NCI-H524 (cell line): Measurements from ENCODE around the gene PEX5.
"Not testable (repeated sequence)": the region's sequence is repeated elsewhere in the genome, so short reads cannot be mapped to it uniquely, and the experiment has no call there.

Source experiments
- DNase-seq, 2 experiments: peaks; one replicate each; lab custom pipeline; 2025; lab: John Stamatoyannopoulos, UW

PEX5 gene

GRCh38 chr12:7160183-7160582, 29.3 kb upstream of the PEX5 start:
- DNase-seq: no peak

- DNase-seq: no peak
Observed at GRCh38 chr12:7161327-7161726, 28.2 kb upstream of the PEX5 start.

- no peak for DNase-seq
Observed at GRCh38 chr12:7161811-7162210, 27.7 kb upstream of the PEX5 start.

GRCh38 chr12:7162691-7163114, 26.8 kb upstream of the PEX5 start:
- DNase-seq: peak in 1 of 2 experiments; percentile 25

GRCh38 chr12:7169951-7170350, 19.5 kb upstream of the PEX5 start:
- DNase-seq: no peak

DNA sequence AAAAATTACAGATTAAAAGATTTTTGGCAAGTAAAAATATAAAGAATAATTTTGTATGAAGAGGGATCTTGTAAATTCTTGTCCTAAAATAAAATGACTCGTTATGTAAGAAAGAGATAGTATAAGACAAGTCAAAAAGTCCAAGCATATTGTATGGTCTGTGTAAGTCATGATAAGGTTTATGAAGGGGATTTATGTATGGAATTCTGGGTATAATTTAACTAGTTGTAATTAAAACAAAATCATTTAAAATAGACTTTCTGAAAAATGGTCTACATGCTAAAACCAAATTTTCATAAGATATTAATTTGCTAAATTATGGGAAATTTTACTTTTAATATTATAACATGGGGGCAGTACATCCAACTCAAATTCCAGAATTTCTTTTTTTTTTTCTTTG, 17.6 kb upstream of the PEX5 start:
- DNase-seq: no peak

GRCh38 chr12:7175493-7175892, 14.0 kb upstream of the PEX5 start:
- DNase-seq: no peak

- DNase-seq: no peak
Observed at GRCh38 chr12:7176595-7176994, 12.9 kb upstream of the PEX5 start.

DNA sequence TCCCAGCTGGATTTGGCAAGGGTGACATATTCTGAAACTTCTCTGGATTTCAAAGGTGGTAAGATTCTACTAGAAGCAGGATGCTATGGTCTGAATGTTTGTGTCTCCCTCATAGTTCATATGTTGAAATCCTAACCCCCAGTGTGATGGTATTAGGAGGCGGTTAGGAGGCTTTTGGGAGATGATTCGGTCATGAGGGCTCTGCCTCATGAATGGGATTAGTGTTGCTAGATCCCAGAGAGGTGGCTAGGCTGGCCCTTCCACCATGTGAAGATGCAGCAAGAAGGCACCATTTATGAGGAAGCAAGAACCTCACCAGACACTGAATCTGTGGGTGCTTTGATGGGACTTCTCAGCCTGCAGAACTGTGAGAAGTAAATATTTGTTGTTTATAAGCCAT, 11.0 kb upstream of the PEX5 start:
- DNase-seq: no peak

DNA sequence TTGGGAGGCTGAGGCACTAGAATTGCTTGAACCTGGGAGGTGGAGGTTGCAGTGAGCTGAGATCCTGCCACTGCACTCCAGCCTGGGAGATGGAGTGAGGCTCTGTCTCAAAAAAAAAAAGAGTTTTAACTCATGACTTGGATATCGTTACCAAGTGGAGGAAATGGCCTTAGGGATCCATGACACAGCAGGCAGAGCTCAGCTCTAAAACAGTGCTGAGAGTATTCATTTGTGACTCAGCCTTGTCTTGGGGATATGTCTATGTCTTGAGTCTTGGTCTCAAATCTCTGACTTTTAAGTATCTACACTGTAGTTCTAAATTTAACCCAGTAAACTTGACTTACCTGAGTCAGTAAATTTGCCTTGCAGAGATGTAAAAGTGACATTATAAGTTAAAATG, 8.8 kb upstream of the PEX5 start:
- DNase-seq: no peak

GRCh38 chr12:7186058-7186457, 3.4 kb upstream of the PEX5 start:
- DNase-seq: not testable (repeated sequence)

GRCh38 chr12:7188562-7189397, 706 bp upstream of the PEX5 start:
- peak; percentile 27 to 67 for DNase-seq

DNA sequence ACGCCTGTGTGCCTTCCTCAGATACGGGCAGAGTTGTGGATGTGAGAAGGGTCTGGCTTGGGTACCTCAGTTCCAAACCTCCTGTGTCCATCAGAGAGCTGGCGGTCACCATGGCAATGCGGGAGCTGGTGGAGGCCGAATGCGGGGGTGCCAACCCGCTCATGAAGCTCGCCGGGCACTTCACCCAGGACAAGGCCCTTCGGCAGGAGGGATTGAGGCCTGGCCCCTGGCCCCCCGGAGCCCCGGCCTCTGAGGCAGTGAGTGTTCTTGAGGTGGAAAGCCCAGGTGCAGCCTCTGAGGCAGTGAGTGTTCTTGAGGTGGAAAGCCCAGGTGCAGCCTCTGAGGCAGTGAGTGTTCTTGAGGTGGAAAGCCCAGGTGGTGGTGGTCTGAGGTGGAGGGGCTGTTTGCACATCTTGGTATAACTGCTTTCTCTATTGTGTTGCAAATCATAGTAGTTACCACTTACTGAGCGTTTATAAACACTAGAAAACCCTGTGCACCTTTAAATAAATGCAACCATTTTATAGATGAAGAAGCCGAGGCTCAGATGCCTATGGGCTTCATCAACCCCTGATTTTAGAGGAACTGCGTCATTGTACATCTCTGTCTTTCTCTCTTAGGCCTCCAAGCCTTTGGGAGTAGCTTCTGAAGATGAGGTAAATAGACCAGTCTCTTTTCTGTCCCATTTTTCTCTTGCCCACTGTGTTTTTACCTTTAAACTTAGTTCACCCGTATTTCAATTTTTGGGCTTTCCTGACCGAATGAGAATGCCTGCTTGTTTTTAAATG, 976 bp downstream of the PEX5 start:
- DNase-seq: peak in 1 of 2 experiments; percentile 36

DNA sequence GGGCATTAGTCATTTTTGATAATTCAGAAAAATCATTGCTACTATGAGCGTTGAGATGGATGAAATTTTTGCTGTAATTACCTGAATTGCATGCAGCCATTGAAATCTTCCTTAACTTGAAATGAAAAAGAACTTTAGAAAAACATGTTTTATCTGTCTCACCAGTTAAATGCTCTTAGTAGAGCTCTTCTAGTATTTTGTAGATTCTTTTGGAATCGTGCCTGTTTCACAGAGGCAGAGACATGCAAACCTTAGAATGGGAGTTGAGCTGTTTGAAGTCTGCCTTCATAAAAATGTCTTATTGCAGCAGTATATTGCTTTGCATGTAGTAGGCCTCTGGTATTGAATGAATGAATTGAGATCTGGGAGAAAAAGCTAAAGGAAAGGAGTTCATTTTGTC, 4.2 kb downstream of the PEX5 start:
- DNase-seq: no peak

- peak in 1 of 2 experiments; percentile 6 for DNase-seq
Observed at GRCh38 chr12:7197841-7198240, 8.4 kb downstream of the PEX5 start.

DNA sequence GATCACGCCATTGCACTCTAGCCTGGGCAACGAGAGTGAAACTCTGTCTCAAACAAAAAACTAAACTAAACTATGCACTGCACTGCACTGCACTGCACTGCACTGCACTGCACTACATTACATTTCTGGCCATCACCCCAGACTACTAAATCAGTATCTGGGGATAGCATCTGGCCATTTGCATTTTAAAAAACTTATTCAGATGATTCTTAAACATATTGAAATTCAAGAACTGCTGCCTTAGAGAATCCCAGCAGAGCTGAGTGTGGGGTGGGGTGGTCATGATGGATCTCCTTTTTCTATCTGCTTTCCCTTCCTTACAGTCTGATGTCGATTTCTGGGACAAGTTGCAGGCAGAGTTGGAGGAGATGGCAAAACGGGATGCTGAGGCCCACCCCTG, 13.6 kb downstream of the PEX5 start:
- DNase-seq: no peak

DNA sequence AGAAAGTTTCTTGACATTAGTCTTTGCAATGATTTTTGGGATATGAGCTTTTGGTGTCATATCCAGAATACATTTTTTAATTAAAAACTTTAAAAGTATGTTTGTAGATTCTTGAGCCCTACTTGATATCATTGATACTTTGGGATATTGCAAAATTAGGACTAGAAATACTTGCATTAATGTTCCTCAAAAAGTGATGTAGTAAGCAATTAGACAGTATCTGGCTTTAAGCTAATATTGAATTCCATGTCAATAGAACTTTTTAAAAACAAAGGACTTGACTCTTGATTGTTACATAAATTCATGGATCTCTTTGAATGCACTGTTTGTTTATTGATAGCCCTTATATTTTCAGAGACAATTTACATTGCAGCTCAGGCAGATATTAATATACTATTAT, 15.6 kb downstream of the PEX5 start:
- DNase-seq: no peak

DNA sequence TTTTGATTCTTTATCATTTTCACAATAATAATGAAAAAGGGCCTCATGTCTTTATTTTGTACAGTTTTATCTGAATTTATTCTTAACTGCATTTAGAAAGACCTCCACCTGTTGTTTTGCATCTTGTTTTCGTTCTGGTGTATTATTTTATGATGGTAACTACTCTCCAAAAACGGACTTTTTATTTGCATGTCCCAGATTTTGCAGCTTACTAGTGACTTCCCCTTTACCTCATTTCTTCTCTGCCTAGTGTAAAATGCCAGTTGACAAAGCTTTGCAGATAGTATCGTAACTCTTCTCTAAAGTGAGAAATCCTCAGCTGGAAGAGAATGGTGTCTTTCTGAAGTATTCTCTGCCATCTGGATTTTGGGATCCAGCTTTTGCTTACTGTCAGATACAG, 17.2 kb downstream of the PEX5 start:
- no peak for DNase-seq

DNA sequence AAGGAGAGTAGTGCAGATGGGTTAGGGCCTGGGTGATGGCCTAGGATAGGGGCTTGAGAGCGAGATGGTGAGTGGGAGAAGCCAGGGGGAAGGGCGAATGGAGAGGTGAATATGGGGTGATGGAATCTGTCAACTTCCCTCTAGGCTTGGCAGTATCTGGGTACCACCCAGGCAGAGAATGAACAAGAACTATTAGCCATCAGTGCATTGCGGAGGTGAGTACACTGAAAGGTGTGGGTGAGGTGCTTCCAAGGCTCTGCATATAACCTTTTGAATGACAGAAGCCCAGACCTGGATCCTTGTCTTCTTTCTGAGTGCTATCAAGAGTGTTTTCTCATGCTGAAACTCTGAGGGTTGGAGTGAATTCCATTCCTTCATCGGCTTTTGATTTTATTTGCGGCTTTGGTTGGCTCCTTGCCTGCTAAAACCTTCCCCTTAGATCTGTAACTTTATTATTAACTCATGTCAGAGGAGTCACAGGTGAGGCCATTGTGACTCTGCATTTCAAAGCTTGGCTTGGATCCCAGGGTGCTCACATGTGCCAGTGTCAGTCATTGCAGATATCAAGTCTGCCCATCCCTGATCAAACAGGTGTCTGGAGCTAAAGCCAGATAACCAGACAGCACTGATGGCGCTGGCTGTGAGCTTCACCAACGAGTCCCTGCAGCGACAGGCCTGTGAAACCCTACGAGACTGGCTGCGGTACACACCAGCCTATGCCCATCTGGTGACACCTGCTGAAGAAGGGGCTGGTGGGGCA, 18.6 kb downstream of the PEX5 start:
- no peak for DNase-seq

GRCh38 chr12:7209958-7210357, 20.5 kb downstream of the PEX5 start:
- DNase-seq: no peak

- no peak for DNase-seq
Observed at GRCh38 chr12:7210642-7211151, 21.2 kb downstream of the PEX5 start.

DNA sequence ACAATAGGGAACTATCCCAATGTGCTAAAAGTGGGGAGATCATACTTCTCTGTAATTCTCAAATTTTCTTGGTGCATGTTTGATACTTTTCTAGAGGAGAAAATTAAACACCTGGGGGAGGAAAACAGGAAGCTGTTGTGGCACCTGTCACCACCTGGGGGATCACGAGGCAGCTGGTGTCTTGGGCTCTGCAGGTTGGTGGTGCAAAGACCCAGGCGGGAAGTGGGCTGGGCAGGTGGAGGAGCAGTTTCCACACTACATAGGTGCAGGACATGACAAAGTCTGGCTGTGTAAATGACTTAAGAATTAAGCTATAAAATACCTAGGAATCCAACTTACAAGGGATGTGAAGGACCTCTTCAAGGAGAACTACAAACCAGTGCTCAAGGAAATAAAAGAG, 23.2 kb downstream of the PEX5 start:
- DNase-seq: no peak
